ENCODE results near the gene TREH.
A peak's percentile ranks its signal among the peaks of the same experiment; 100 is the strongest.
"Not testable (repeated sequence)": the region's sequence is repeated elsewhere in the genome, so short reads cannot be mapped to it uniquely, and the experiment has no call there.

The TREH gene

DNA sequence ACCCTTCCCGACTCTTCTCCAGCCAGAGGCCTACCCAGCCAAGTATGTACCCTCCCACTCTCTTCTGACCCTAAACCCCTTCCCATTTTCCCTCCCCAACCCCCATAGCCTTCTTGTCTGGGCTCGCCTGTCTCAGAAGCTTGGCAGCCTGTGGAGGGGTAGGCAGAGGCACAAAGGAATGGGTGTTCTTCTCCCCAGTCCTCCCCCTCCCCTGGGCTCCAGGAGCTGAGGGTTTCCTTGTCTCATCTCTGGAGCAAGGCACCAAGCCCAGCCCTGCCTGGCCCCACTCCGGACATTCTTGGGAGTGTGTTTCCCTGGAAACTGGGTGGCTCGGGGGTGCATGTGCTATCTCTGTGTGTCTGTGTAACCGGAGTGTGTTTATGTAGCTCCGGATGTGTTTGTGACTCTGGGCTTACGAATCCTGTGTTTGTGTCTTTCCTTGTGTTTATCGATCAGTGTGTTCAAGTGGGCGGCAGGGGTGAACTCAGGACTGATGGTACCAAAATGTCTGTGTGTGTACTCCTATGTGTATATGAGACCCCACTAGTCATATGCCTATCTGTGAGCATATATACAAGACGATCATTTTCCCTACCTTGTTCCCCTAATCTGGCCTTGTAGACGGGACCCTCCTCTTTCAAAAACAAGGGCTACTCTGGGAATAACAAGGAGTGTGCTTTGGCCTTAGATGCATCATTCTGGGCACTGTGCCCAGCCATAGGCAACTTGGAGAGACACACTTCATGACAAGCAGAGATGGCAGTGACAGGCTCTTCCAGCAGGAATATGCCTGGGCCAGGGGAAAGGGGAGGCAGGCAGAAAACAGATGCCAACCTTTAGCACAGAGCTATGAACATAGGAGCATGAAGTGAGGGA is 61.1 kb downstream of the TREH start:
- DNase-seq: peak; percentile 58
- H3K36me3 ChIP-seq: no peaks in the 10 kb centered on the region
- TF ChIP-seq, protein P1, sequence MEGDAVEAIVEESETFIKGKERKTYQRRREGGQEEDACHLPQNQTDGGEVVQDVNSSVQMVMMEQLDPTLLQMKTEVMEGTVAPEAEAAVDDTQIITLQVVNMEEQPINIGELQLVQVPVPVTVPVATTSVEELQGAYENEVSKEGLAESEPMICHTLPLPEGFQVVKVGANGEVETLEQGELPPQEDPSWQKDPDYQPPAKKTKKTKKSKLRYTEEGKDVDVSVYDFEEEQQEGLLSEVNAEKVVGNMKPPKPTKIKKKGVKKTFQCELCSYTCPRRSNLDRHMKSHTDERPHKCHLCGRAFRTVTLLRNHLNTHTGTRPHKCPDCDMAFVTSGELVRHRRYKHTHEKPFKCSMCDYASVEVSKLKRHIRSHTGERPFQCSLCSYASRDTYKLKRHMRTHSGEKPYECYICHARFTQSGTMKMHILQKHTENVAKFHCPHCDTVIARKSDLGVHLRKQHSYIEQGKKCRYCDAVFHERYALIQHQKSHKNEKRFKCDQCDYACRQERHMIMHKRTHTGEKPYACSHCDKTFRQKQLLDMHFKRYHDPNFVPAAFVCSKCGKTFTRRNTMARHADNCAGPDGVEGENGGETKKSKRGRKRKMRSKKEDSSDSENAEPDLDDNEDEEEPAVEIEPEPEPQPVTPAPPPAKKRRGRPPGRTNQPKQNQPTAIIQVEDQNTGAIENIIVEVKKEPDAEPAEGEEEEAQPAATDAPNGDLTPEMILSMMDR (IDR thresholded peaks at IDR 0.05; ENCODE audit: low read depth, low read length): no peak
- no peak overlapping the region for H3K4me3 ChIP-seq (ENCODE audit: low read depth, low read length)
- H3K9me3 ChIP-seq: no peaks in the 10 kb centered on the region
- H3K4me1 ChIP-seq: peaks cover 34% of the 10 kb centered on the region
- H3K27me3 ChIP-seq: no peaks in the 10 kb centered on the region

- Histone ChIP-seq H3K4me1 (peaks cover 26% of the 10 kb centered on the region), H3K4me3 (ENCODE audit: low read depth, low read length) (no peak overlapping the region)
- DNase-seq: no peak
These were observed 63.5 kb downstream of the TREH start for GRCh38 chr11:118615976-118616371.

GRCh38 chr11:118615282-118615975 is 64.0 kb downstream of the TREH start:
- TF ChIP-seq, protein P1 (IDR thresholded peaks at IDR 0.05; ENCODE audit: low read depth, low read length): no peak
- Histone ChIP-seq H3K27me3 (no peaks in the 10 kb centered on the region), H3K4me3 (ENCODE audit: low read depth, low read length) (no peak overlapping the region), H3K9me3 (no peaks in the 10 kb centered on the region), H3K36me3 (no peaks in the 10 kb centered on the region), H3K4me1 (peaks cover 20% of the 10 kb centered on the region)
- DNase-seq: no peak

More at GRCh38 chr11:118615976-118616371, 63.5 kb downstream of the TREH start:
- Histone ChIP-seq H3K9me3 (no peaks in the 10 kb centered on the region), H3K27me3 (no peaks in the 10 kb centered on the region), H3K36me3 (no peaks in the 10 kb centered on the region)
- TF ChIP-seq, protein P1 (IDR thresholded peaks at IDR 0.05; ENCODE audit: low read depth, low read length): no peak

GRCh38 chr11:118614511-118614910 is 64.9 kb downstream of the TREH start:
- TF ChIP-seq, protein P1 (IDR thresholded peaks at IDR 0.05; ENCODE audit: low read depth, low read length): no peak
- peaks cover 13% of the 10 kb centered on the region for H3K4me1 ChIP-seq
- no peaks in the 10 kb centered on the region for H3K27me3 ChIP-seq
- H3K36me3 ChIP-seq: no peaks in the 10 kb centered on the region
- no peak overlapping the region for H3K4me3 ChIP-seq (ENCODE audit: low read depth, low read length)
- DNase-seq: no peak
- H3K9me3 ChIP-seq: no peaks in the 10 kb centered on the region

GRCh38 chr11:118612378-118612777 is 67.1 kb downstream of the TREH start:
- no peaks in the 10 kb centered on the region for H3K36me3 ChIP-seq
- peaks cover 5% of the 10 kb centered on the region; the same call in 1 of the 2 replicates for H3K4me1 ChIP-seq
- DNase-seq: no peak
- H3K27me3 ChIP-seq: no peaks in the 10 kb centered on the region
- TF ChIP-seq, protein P1 (IDR thresholded peaks at IDR 0.05; ENCODE audit: low read depth, low read length): no peak
- H3K9me3 ChIP-seq: no peaks in the 10 kb centered on the region
- H3K4me3 ChIP-seq (ENCODE audit: low read depth, low read length): no peak overlapping the region

DNA sequence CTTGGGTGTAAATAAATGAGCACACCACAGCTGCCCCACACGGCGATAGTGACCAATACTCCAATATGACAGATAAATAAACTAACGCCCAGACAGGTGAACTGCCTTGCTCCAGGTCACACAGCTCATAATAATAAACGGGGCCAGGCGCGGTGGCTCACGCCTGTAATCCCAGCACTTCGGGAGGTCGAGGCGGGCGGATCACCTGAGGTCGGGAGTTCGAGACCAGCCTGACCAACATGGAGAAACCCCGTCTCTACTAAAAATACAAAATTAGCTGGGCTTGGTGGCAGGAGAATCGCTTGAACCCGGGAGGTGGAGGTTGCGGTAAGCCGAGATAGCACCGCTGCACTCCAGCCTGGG is 68.0 kb downstream of the TREH start:
- not testable (repeated sequence) for H3K36me3 ChIP-seq; H3K27me3 ChIP-seq; H3K9me3 ChIP-seq; DNase-seq; H3K4me1 ChIP-seq; H3K4me3 ChIP-seq (ENCODE audit: low read depth, low read length)
